GM23338 (cell line): ENCODE measurements around the gene PHF20. TPM values are rescaled to one million over a fixed set of nuclear protein-coding genes. Genes with fewer than 3 reads are reported as not detected.

Source experiments
- ATAC-seq: fragments of 200-7000 bp; cut with Tn5 transposase; 3 replicates; pipeline ENCODE4 v1.9.1; 2020
- DNase-seq: peaks from one replicate; pipeline ENCODE4 v3.0.0-alpha.2; 2015; ENCODE audit warnings: low spot score
- H2AFZ ChIP-seq: fragments of 200-600 bp; sonication (generic); 2 replicates; pipeline ENCODE4 v1.8.0; 2016; ENCODE audit warnings: antibody characterized with exemption, mild to moderate bottlenecking, moderate library complexity
- H3F3A ChIP-seq: fragments of 200-600 bp; sonication (generic); replicated peaks from 2 replicates; pipeline ENCODE4 v1.8.0; 2017; ENCODE audit warnings: antibody characterized with exemption, mixed run types, low read depth
- H3K27ac ChIP-seq: fragments of 200-600 bp; sonication (generic); 2 replicates; pipeline ENCODE4 v1.6.1; 2016; ENCODE audit warnings: low read depth
- H3K27me3 ChIP-seq: fragments of 200-600 bp; sonication (generic); 2 replicates; pipeline ENCODE4 v1.8.0; 2016; ENCODE audit warnings: mild to moderate bottlenecking, mixed run types, moderate library complexity; ENCODE audit not compliant: insufficient read depth
- H3K36me3 ChIP-seq: fragments of 200-600 bp; sonication (generic); 2 replicates; pipeline ENCODE4 v1.8.0; 2016; ENCODE audit warnings: mild to moderate bottlenecking; ENCODE audit not compliant: insufficient read depth
- H3K4me1 ChIP-seq: fragments of 200-600 bp; sonication (generic); 2 replicates; pipeline ENCODE4 v1.8.0; 2016; ENCODE audit warnings: mild to moderate bottlenecking, moderate library complexity; ENCODE audit not compliant: insufficient read depth
- H3K4me2 ChIP-seq: fragments of 200-600 bp; sonication (generic); 2 replicates; pipeline ENCODE4 v1.7.1; 2017; ENCODE audit warnings: mixed run types
- H3K4me3 ChIP-seq: fragments of 200-600 bp; sonication (generic); 2 replicates; pipeline ENCODE4 v1.6.1; 2016; ENCODE audit warnings: mixed run types
- H3K79me2 ChIP-seq: fragments of 200-600 bp; sonication (generic); replicated peaks from 2 replicates; pipeline ENCODE4 v1.8.0; 2017; ENCODE audit warnings: mild to moderate bottlenecking; ENCODE audit not compliant: insufficient read depth
- H3K9me2 ChIP-seq: fragments of 200-600 bp; sonication (generic); 2 replicates; pipeline ENCODE4 v1.8.0; 2017; ENCODE audit not compliant: insufficient read depth
- H4K20me1 ChIP-seq: fragments of 200-600 bp; sonication (generic); replicated peaks from 2 replicates; pipeline ENCODE4 v1.8.0; 2017; ENCODE audit warnings: mild to moderate bottlenecking; ENCODE audit not compliant: insufficient read depth
- H3K27ac Mint-ChIP-seq: 2 replicates; pipeline ENCODE4 v1.8.0; 2020; ENCODE audit warnings: inconsistent platforms, mild to moderate bottlenecking, moderate library complexity, mixed read lengths
- H3K27me3 Mint-ChIP-seq: 3 replicates; pipeline ENCODE4 v1.8.0; 2022; ENCODE audit warnings: low read depth, mild to moderate bottlenecking, moderate library complexity, mixed read lengths, inconsistent platforms; ENCODE audit not compliant: insufficient read depth, poor library complexity
- H3K36me3 Mint-ChIP-seq: 3 replicates; pipeline ENCODE4 v1.8.0; 2021; ENCODE audit warnings: low read depth, mild to moderate bottlenecking, inconsistent platforms, moderate library complexity, mixed read lengths
- H3K4me1 Mint-ChIP-seq: 3 replicates; pipeline ENCODE4 v1.8.0; 2020; ENCODE audit warnings: mild to moderate bottlenecking, inconsistent platforms, mixed read lengths
- H3K4me3 Mint-ChIP-seq: 3 replicates; pipeline ENCODE4 v1.8.0; 2021; ENCODE audit warnings: moderate library complexity, mild to moderate bottlenecking, inconsistent platforms, mixed read lengths
- H3K9me3 Mint-ChIP-seq: 3 replicates; pipeline ENCODE4 v1.8.0; 2020; ENCODE audit warnings: moderate library complexity, mild to moderate bottlenecking, inconsistent platforms, mixed read lengths
- CTCF ChIP-seq, 2 experiments: fragments of 200-600 bp in 1 of 2; sonication (generic) in 1 of 2; conservative IDR thresholded peaks; 2 replicates each; pipeline versions ENCODE4 v1.5.1 to v1.6.1; 2016 to 2017; ENCODE audit warnings: antibody characterized with exemption in 2 of 2, low read depth in 2 of 2, mild to moderate bottlenecking in 2 of 2, moderate library complexity in 1 of 2
- ETS1 ChIP-seq: IDR thresholded peaks from 2 replicates; pipeline ENCODE4 v1.6.1; 2016; ENCODE audit warnings: antibody characterized with exemption
- EZH2phosphoT487 ChIP-seq: fragments of 200-600 bp; sonication (generic); IDR thresholded peaks from one replicate; pipeline ENCODE4 v1.8.1; 2018; ENCODE audit warnings: antibody characterized with exemption; ENCODE audit not compliant: unreplicated experiment
- JUNB ChIP-seq: IDR thresholded peaks from one replicate; pipeline ENCODE4 v1.6.1; 2016; ENCODE audit warnings: antibody characterized with exemption; ENCODE audit not compliant: unreplicated experiment
- NANOG ChIP-seq: IDR thresholded peaks from 2 replicates; pipeline ENCODE4 v1.6.1; 2016; ENCODE audit warnings: antibody characterized with exemption, borderline replicate concordance
- POLR2AphosphoS5 ChIP-seq: IDR thresholded peaks from 2 replicates; pipeline ENCODE4 v1.6.1; 2016; ENCODE audit warnings: antibody characterized with exemption, low read depth
- REST ChIP-seq: IDR thresholded peaks from one replicate; pipeline ENCODE4 v1.6.1; 2018; ENCODE audit warnings: antibody characterized with exemption; ENCODE audit not compliant: unreplicated experiment
- ZNF114 ChIP-seq: fragments of 250-450 bp; sonication (Bioruptor Pico); IDR thresholded peaks from 2 replicates; pipeline ENCODE4 v1.5.0; 2020; ENCODE audit warnings: mild to moderate bottlenecking, moderate library complexity
- ZNF331 ChIP-seq: fragments of 250-450 bp; sonication (Bioruptor Pico); IDR thresholded peaks from 2 replicates; pipeline ENCODE4 v1.5.0; 2020; ENCODE audit warnings: low read depth, mild to moderate bottlenecking, moderate library complexity
- polyA plus RNA-seq: library from polyadenylated mRNA; unstranded; fragments of >200 nt; fragmentation: Nextera tagmentation; extraction: Ambion mirVana; gene quantifications from 2 replicates; pipeline ENCODE4 v1.2.1, GENCODE V29; 2016
- total RNA-seq: library from RNA; depleted of rRNA; stranded (reverse); fragments of >200 nt; shearing (Covaris generic); gene quantifications from 2 replicates; pipeline ENCODE4 v1.2.3, GENCODE V29; 2014

PHF20 gene
- total and polyA plus RNA-seq, 2 experiments from 2014 or later = 71.8 to 103 TPM

DNA sequence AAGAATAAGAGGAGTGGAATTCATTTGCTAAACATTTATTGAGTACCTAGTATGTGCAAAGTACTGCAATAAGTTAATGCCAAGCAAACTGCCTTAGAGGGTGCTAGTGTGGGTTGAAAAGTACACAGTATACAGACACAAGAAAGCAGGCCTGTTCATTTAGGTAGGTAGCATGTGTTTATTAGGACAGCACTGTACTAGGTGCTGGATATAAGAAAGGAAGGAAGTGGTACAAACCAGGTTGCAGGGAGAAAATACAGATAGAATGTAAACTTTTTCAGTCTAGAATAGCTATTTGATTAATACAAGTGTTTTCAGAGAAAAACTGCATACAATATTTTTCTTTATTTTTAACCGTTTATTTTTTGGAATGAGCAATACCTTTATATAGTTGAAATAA is 68.1 kb downstream of the PHF20 start:
- Histone ChIP-seq H3K36me3 (peaks cover 19% of the 10 kb centered on the region), H3K4me1 (peaks cover 10% of the 10 kb centered on the region; the same call in 1 of the 2 replicates), H3K27me3 (no peaks in the 10 kb centered on the region), H3F3A (no peaks in the 10 kb centered on the region), H4K20me1 (peaks cover 13% of the 10 kb centered on the region), H2AFZ (no peak overlapping the region), H3K79me2 (peaks cover 26% of the 10 kb centered on the region), H3K4me3 (no peak overlapping the region), H3K4me2 (no peak overlapping the region), H3K9me2 (no peaks in the 10 kb centered on the region), H3K27ac (peak overlapping the region; percentile 47; the same call in 1 of the 2 replicates)
- Mint-ChIP-seq H3K9me3 (peaks cover 4% of the 10 kb centered on the region; the same call in 2 of the 3 replicates), H3K4me3 (no peak overlapping the region), H3K27me3 (peaks cover 4% of the 10 kb centered on the region), H3K36me3 (peaks cover 42% of the 10 kb centered on the region), H3K4me1 (peaks cover 11% of the 10 kb centered on the region; the same call in 2 of the 3 replicates), H3K27ac (no peak overlapping the region)
- TF ChIP-seq EZH2phosphoT487 = no peak
- ATAC-seq (no peak), DNase-seq (no peak)

GRCh38 chr20:35840421-35840820 is 68.6 kb downstream of the PHF20 start:
- Histone ChIP-seq H3K4me2 (no peak overlapping the region), H3K4me1 (peaks cover 10% of the 10 kb centered on the region; the same call in 1 of the 2 replicates), H3K9me2 (no peaks in the 10 kb centered on the region), H3K4me3 (no peak overlapping the region), H3F3A (no peaks in the 10 kb centered on the region), H4K20me1 (peaks cover 13% of the 10 kb centered on the region), H3K27ac (0 out of 2 replicates have a peak overlapping the region, but pooled peaks have one; percentile 47), H2AFZ (no peak overlapping the region), H3K79me2 (peaks cover 26% of the 10 kb centered on the region), H3K36me3 (peaks cover 19% of the 10 kb centered on the region), H3K27me3 (no peaks in the 10 kb centered on the region)
- Mint-ChIP-seq H3K27me3 (peaks cover 4% of the 10 kb centered on the region), H3K4me1 (peaks cover 11% of the 10 kb centered on the region; the same call in 2 of the 3 replicates), H3K36me3 (peaks cover 44% of the 10 kb centered on the region), H3K4me3 (no peak overlapping the region), H3K27ac (no peak overlapping the region), H3K9me3 (peaks cover 4% of the 10 kb centered on the region; the same call in 2 of the 3 replicates)
- ATAC-seq (no peak), DNase-seq (no peak)
- TF ChIP-seq JUNB (no peak), NANOG (no peak), ETS1 (no peak), EZH2phosphoT487 (no peak)

GRCh38 chr20:35842361-35842760 is 70.5 kb downstream of the PHF20 start:
- Histone ChIP-seq H3F3A (no peaks in the 10 kb centered on the region), H3K79me2 (peaks cover 20% of the 10 kb centered on the region), H3K9me2 (no peaks in the 10 kb centered on the region), H3K4me1 (peaks cover 5% of the 10 kb centered on the region; the same call in 1 of the 2 replicates), H3K4me3 (no peak overlapping the region), H3K27me3 (no peaks in the 10 kb centered on the region), H3K36me3 (peaks cover 19% of the 10 kb centered on the region), H4K20me1 (peaks cover 13% of the 10 kb centered on the region), H2AFZ (no peak overlapping the region), H3K4me2 (no peak overlapping the region), H3K27ac (no peak overlapping the region)
- Mint-ChIP-seq H3K9me3 (peaks cover 4% of the 10 kb centered on the region; the same call in 2 of the 3 replicates), H3K27me3 (peaks cover 4% of the 10 kb centered on the region), H3K4me3 (no peak overlapping the region), H3K4me1 (peaks cover 9% of the 10 kb centered on the region; the same call in 2 of the 3 replicates), H3K36me3 (peaks cover 49% of the 10 kb centered on the region), H3K27ac (no peak overlapping the region)
- ATAC-seq = no peak
- DNase-seq = no peak
- no peak for TF ChIP-seq CTCF (conservative IDR thresholded peaks at IDR 0.05; ENCODE audit: low read depth in 2 of 2)
- TF ChIP-seq ZNF114 (CRISPR knock-in tag) = no peak
- TF ChIP-seq NANOG = no peak
- TF ChIP-seq ETS1 = no peak
- TF ChIP-seq EZH2phosphoT487 = no peak
- TF ChIP-seq JUNB = no peak
- TF ChIP-seq ZNF331 (CRISPR knock-in tag) = no peak
- TF ChIP-seq POLR2AphosphoS5 = no peak
- TF ChIP-seq REST = no peak
